HG03196 (cell line): ENCODE measurements around the gene MLLT10.

Source experiments
- ATAC-seq: cut with Tn5 transposase; IDR thresholded peaks from one replicate; pipeline ENCODE4 v1.9.1; 2021; ENCODE audit not compliant: unreplicated experiment

Gene MLLT10

DNA sequence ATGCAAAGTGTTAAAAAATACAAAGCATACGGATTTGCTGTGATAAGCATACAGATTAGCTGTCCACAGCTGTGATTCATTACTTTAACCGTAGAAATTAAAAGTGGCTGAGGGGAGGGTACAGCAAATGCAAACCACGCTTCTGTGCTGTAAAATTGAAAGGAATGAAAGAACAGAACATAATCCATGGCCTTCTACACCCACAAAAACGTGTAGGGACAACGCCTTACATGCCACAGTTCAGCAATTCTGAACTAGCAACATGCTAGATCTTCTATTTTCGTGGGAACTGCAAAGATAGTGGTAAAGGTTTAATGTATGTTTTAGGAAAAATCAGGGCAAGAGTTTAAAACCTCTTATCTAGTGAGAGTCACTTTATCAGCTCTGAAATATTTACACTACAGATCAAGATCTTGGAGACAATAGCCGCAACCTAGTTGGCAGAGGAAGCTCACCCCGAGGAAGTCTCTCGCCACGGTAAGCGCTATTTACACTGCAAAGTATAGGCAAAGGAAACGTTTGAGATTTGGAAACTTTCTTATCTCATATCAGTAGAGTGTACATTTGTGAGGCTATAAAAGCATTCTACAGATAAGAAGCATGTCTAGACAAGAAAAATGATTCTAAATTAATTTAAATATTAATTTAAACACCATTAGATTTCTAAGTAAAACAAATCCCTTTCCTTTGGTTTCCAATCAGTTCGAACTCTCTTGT is 193.6 kb downstream of the MLLT10 start:
- ATAC-seq = no peak

DNA sequence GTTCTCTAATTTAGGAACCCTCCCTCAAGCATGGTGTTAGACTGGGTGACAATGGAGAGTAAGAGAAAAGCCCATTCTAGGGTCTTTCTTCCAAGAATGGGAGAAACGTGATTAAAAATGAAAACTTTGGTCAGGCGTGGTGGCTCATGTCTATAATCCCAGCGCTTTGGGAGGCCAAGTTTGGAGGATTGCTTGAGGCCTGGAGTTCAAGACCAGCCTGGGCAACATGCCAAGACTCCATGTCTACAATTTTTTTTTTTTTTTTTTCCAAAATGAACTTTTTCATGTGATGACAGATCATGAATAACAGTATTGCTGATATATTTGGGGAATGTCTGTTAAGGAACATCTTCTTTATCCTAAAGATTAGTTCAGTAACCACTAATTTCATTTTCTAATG is 194.6 kb downstream of the MLLT10 start:
- no peak for ATAC-seq

DNA sequence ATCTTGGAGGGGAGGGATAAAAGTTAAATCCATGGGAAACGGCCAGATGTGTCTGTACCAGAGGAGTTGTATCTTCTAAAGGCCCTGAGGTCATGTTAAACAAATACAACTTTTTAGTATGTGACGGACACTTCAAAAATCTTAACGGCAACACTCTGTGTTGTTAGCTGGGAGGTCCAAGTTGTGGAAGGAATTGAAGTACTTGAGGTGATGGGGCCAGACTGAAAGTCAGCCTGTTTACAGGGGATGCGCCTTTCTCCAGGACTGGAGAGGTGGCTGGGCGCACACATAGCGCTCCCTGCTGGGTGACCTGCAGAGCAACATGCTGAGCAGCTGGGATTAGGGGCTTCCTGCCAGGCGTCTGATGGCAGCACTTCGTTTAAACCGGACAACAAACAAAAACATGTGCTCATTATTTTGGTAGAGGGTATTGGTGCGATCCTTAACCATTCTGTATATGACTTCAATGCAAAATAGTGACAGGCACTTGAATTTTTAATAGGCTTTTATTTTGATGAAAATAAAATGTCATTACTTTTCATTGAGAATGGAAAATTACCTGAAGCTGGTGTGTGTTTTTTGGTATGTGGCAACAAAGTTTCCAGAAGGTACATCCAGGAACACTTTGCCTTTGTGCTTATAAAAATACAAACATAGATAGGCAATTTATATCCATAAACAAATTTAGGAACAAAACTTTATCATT is 198.2 kb downstream of the MLLT10 start:
- ATAC-seq = peak; percentile 83

DNA sequence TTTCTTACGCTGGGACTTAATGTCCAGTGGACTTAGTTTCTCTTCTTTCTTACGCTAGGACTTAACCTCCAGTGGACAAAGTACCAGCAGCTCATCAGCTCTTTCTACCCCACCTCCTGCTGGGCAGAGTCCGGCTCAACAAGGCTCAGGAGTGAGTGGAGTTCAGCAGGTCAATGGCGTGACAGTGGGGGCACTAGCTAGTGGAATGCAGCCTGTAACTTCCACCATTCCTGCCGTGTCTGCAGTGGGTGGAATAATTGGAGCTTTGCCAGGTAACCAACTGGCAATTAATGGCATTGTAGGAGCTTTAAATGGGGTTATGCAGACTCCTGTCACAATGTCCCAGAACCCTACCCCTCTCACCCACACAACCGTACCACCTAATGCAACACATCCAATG is 199.7 kb downstream of the MLLT10 start:
- ATAC-seq = no peak

DNA sequence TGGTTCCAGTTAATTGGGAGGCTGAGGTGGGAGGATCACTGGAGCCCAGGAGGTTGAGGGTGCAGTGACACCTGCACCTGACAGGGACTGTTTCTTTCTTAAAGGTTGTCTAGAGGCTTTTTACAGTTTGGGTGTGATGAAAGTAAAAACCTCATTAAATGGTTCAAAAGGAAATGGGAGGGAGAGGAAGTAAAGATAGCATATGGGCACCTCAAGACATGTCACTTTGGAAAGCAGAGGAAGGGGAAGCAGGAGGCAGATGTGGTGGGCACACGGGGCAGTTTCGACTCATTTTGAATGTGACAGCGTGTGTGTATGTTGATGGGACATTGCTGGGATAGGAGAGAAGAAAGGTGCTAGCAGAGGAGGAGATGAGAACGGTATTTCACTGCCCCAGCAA is 203.1 kb downstream of the MLLT10 start:
- ATAC-seq = no peak

DNA sequence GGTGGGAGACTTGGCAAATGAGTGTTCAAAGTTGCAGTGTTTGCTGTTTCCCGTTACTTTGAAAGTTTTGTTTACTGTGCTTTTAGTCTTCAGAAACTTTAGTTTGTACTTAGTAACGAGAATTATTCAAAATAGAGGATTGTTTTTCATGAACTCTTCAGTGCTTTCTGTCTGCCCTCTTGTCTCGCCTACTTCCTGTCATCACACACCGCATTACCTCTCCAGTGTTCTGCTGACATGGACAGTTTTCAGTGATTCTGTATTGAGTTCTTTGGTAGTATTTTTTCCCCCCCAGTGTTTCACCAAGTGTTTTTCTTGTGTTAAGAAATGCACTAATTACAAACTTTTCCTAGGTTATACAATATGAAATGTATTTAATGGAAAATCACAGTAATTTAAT is 207.0 kb downstream of the MLLT10 start:
- no peak for ATAC-seq

DNA sequence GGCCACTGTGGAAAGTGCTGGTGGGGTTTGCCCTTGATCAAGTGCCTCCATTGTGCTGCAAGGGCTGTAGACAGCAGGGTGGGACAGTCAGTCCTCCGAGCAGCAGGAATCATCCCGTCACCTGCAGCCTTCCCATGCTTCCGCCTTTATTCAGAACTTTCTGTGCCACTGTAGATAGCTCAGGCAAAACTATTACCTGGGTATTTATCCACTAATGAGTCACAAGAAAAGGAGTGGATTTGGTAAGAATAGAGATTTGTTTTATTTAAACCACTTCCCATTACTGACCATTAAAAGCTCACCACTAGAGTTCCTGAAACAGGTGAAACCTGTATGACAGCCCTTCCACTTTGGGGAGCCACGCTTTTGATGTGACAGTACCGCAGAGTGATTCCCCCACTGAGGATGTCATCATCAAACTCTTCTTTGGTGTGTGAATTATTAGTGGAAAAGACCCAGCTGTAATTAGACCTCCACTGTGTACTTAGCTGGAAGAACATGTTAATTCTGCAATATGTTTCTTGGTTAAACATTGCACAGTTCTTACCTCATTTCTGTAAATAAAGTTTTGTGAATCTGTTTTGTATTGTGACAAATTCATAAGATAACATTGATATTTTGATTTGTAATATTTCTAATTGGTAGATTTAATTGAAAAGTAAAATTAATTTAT is 208.8 kb downstream of the MLLT10 start:
- ATAC-seq = no peak

DNA sequence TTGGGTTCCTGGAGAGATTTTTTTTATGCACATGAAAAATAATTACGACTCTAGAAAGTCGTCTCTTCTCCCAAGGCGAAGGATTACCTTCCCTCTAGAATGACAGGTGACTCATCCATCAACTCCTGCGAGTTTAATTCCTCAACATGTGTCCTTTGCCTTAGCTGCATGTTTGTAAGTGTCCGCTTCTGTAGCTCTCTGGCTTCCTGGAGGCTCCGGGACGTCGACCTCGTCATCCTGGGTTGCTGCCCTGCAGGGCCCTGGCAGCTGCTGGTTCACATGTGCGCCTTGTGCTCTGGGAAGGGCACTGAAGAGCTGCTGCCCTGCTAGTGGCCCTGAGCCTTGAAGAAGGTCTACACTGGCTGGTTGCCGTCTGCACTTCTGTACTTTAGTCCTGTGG is 210.2 kb downstream of the MLLT10 start:
- ATAC-seq = no peak

DNA sequence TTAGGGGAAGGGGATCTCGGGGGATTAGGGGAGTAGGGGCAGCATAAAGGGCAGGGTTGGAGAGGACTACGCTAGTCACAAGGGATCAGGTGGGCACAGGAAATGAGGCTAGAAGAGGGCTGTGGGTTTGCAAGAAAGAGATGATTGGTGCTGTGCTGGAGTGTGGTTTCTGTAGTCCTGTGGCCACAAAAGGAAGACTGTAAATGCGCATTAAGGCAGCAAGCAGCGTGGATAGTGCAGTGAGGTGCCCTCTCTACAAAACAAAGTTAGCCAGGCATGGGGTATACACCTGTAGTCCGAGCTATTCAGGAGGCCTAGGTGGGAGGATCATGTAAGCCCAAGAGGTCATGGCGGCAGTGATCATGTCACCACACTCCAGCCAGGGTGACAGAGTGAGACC is 212.1 kb downstream of the MLLT10 start:
- ATAC-seq = no peak

DNA sequence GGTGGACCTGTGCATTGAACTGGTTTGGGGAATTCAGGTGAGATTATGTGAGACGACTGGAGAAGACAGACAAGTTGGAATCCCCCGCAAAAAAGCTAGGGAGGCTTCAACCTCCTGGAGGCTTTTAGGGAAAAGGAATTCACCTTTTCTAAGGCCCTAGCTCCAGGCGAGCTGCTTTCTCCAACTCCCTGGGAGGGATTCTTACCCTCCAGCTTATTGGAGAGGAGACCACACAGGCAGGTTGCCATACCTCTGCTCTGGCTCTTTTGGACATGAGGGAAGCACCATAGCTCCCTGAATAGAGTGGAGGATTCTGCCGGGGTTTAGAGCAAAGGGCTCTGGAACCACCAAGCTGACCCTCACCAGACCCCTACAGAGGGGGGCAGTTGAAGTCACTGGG is 213.8 kb downstream of the MLLT10 start:
- no peak for ATAC-seq

DNA sequence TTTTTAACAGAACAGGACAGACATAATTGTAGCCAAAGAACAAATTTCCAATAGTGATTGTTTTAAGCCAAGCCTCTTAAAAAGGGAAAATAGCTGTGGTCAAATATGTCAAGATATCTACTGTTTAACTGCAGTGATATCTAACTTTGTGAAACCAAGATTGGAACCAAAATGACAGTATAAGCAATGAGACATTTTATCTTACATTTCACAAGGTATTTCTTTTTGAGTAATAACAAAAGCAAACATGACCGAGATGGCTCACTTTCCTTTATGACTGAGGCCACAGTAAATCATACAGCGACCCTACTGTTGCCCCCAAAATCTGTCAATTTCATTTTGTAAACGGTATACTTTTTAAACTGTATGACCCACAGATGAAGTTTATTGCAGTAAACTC is 215.8 kb downstream of the MLLT10 start:
- ATAC-seq = no peak

DNA sequence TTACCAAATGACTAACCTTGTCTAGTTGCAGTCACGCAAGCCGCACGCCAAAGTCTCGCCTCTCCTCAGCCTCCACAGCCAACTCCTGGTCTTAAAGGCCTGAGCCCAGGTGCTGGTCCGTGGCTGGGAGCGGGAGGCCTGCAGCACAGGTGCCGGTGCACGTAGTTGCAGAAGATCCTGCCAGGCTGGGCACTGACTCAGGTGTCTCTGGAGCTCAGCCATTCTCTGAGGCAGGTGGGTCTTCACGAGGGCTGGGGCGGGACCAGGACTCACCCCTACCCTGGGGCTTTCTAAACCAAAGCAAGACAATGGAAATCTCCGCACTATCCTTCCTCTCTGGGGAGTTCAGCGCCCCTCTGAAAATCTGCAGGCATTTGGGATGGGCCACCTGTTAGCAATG is 216.4 kb downstream of the MLLT10 start:
- no peak for ATAC-seq

DNA sequence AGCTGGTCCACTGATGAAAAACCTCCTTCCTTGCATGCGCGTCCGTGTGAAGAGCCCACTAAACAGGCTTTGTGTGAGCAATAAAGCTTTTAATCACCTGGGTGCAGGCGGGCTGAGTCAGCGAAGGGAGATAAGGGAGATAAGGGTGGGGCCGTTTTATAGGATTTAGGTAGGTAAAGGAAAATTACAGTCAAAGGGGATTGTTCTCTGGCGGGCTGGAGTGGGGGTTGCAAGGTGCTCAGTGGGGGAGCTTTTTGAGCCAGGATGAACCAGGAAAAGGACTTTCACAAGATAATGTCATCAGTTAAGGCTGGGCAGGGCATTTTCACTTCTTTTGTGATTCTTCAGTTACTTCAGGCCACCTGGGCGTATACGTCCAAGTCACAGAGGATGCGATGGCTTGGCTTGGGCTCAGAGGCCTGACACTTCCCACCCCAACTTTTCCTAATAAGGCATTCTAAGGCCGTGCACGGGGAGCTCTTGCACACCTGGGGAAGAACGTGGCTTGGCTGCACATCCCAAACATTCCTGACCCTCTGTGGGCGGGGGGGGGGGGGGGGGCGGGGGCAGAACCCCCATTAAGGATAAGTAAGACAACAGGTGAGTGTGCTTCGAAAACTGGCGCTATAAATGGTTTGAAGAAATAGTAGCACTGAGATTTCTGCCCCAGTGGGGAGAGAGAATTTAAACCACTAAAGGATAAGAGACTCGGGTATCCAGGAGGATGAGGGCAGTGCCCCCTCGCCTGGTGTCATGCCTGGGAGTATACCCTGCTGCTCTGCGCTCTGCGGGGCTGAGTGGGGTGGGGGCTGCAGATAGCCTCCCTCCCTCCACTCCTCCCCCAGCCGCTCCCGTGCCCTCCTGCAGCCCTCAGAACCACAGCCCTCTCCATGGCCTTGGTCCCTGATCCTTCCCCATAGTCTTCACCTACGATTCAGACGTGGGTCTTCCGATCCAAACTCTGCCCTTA is 217.6 kb downstream of the MLLT10 start:
- no peak for ATAC-seq

DNA sequence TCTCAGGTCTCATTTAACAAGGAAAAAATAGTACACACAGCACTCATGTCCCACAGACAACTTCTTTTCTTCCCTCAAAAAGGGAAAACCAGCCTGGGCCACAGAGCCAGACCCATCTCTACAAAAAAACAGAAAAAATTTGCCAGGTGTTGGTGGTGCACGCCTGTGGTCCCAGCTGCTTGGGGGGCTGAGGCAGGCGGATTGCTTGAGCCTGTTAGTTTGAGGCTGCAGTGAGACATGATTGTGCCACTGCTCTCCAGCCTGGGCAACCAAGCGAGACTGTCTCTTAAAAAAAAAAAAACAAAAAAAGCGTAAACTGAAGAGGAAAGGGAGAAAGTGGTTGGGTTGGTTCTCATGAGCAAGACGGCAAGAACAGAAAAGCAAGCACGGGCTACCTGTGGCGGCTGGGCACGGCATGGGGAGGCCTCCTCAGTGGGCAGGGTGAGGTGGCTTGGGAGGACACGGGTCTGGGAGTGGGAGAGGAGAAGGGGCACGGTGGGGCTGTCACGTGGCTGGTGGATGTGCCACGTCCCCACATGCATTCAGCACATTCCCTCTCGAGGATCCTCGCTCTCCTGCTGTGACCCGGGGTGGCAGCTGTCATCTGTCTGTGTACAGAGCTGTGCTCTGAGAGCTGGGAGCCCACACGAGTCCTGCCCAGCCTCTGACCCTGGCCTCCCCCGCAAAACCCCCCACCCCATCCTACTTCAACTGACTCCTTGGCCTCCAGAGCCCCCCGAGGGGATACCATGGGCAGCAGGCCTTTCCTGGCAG is 219.7 kb downstream of the MLLT10 start:
- no peak for ATAC-seq

DNA sequence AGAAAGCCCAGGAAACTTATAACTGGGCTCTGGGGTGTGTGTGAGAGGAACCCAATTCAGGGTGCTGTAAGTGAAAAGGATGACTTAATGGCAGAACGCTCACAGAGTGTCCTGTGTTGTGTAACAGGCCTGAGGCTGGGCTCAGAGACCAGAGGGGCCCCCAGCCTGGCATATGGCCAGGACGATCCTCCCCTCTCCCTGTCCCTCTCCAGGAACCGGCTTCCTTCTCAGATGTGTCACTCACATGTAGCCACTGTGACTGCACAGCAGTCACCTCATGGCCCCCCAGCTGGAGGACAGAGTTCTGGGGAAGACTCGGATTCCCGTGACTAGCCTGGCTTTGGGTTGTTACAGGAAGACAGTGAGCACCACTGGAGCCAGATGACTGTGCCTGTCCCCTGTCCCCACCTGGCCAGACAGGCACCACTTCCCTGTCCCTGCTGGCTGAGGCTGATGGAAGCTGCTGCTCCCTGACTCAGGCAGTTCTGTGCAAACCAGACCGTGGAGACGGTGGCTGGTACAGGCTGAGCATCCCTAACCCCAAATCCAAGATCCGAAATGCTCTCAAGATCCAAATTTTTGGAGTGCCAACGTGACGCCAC is 220.5 kb downstream of the MLLT10 start:
- ATAC-seq = no peak

DNA sequence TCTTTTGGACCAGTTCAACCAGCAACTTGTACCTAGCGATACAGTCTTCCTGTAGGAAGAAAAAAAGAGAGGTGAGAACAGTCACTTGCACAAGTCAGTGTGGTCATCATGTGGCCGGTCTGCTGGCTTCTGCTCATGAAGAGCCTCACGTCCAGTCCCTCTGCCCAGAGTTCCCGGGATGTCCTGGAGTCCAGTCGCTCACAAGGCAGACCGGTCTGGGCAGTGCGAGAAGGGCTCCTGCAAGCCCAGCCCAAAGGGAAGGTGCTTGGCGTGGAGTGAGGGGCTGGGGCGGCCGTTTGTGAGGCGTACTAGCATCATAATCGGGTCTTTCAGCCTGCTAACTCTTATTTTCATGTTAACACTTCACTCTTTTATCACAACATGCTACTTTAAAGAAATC is 222.7 kb downstream of the MLLT10 start:
- ATAC-seq = no peak

DNA sequence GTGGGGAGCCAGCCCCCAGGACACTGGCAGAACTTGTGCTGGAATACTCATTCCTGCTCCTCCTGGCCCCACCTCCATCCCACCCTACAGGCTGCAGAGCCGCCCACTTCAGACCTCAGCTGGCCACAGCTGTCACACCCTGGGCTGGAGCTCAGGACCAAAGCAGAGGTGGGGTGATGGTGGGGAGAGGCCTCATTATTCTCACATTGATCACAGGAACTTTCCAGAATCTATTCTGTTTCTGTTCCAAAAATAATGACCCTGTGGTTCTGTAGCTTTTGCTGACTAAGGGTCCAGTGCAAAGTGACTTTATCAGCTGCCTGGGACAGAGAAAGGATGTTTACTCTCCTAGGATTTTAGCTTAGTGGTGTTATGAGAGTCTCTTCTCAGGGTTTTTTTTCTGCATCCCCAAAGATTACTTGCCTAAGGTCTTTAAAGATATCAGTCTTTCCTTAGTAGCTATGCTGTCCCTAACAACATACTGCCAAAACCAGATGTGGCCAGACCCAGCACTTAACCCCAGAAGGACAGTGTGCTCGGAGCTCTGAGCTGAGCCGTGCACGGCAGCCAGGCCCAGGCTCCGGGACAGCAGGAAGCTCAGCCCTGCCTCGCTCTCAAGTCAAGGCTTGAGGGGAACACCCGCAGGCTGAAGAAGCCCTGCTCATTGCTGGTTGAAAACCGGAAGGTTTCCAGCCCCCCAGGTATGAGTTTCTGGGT is 223.3 kb downstream of the MLLT10 start:
- ATAC-seq = no peak

DNA sequence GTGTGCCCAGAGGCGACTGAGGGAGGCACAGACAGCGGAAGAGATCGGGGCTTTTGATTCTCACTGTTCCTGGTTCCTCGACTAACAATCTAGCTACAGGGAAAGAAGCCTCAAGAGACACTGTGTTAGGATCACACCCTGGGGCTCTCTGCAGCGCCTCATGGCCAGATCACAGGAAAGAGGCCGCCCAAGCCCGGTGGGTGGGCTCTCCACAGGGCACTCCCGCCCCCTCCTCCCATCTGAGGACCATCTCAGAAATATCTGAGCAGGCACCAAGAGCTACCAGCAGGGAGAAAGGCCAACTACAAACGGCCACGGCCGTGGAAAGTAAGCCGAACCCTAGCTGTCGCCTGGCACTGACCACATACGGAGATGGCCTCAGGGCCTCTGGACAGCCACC is 224.2 kb downstream of the MLLT10 start:
- no peak for ATAC-seq

DNA sequence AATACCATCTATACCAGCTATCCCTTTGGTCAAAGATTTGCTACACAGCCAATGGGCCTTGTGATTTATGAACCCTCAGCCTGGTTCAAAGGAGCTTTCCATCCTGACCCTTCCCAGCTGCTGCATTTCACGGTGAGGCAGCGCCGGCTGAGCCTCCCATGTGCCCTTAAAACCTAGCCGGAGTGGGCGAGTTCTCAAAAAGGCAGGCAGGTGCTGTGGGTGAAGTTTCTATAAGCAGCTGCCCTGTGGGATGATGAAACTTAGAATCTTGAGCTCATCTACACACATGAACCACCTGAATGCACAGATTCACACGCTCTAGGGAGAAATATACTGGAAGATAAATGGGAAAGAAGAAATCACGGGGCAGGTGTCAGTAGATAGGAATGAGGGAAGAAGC is 224.7 kb downstream of the MLLT10 start:
- no peak for ATAC-seq
